Colonic mucosa (tissue), 4 donors: ENCODE measurements around the gene BCAN. TPM values are rescaled to one million over a fixed set of nuclear protein-coding genes. Genes with fewer than 3 reads are reported as not detected.
A peak's percentile ranks its signal among the peaks of the same experiment; 100 is the strongest.

Source experiments
- DNase-seq: peaks from one replicate; pipeline ENCODE4 v3.0.0-alpha.2; 2020
- H3K27ac ChIP-seq: fragments of 200-600 bp; one replicate; pipeline ENCODE4 v1.8.0; 2021
- H3K27me3 ChIP-seq: fragments of 200-600 bp; one replicate; pipeline ENCODE4 v1.8.0; 2021
- H3K36me3 ChIP-seq: fragments of 200-600 bp; one replicate; pipeline ENCODE4 v1.8.0; 2021
- H3K4me1 ChIP-seq: fragments of 200-600 bp; one replicate; pipeline ENCODE4 v1.8.0; 2021; ENCODE audit warnings: mild to moderate bottlenecking
- H3K4me3 ChIP-seq: fragments of 200-600 bp; one replicate; pipeline ENCODE4 v1.8.0; 2021
- H3K9ac ChIP-seq, 2 donors: one replicate each; pipeline ENCODE4 v1.7.0; 2013; ENCODE audit warnings: control low read depth in 2 of 2, low read depth in 2 of 2, low read length in 2 of 2
- H3K9me3 ChIP-seq: fragments of 200-600 bp; one replicate; pipeline ENCODE4 v1.8.0; 2021
- CTCF ChIP-seq: fragments of 200-600 bp; IDR thresholded peaks from one replicate; pipeline ENCODE4 v1.8.0; 2022; ENCODE audit warnings: antibody characterized with exemption, mild to moderate bottlenecking
- intact Hi-C: fragments of 100-400 bp; cut with DNase I; formaldehyde crosslinking; loops from one replicate; pipeline ENCODE4 v1.14.1; 2022
- total RNA-seq, 2 donors: library from RNA; stranded (reverse); fragmentation: NEBNext Ultra II Directional in 1 of 2; extraction: Animal tissue kit (Norgen Biotek cat#: 25700) in 1 of 2; gene quantifications; one replicate each; pipeline ENCODE4 v1.2.1, GENCODE V29; 2021
- donor health status: healthy.
- donor health status: DM: no; HTN: no; CAD: no.
- donor health status: DM: no; HTN: no; CAD: no.

Gene BCAN
- total RNA-seq, 2 donors from 2014 or later, result 0.37 TPM; not detected in 1

DNA sequence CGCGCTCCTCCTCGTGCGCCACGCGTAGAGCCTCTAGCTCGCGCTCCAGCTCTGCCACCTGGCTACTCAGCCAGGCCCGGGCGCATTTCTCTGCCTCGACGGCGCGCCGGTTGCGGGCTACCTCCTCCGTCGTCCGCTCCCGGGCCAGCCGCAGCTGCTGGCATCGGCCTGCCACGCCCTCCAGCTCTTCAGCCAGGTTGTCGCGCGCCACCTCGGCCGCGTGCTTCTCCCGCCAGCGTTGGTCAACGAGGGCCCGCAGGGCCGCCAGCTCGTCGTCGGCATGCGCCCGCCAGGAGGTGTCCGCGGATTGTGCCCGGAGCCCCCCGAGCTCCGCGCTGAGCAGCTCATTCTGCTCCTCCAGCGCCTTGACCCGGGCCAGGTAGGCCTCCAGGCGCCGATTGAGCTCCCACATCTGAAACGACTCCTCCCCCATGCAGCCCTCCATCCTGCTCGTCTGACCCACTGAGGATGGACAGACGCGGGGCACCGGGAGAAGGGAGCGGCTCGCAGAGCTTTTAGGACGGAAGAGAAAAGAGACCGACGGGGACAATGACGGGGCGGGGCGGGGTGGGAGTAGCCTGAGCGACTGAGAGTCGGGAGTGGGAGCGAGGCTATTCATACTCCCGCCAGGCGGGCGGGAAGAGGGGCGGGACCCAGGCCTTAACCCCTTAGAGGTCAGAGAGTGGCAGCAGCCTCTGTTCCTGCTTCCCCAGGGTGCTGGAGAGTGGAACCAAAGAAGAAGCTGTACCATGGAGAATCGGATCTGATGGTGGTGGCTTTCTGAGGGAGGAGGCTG is 35.1 kb downstream of the BCAN start, which contains the start of gene NES:
TSS of gene NES (minus strand) at position 588 of the 796 bp plus-strand sequence. CDS start at position 445, 143 bp downstream.
- TF ChIP-seq CTCF, result no peak
- Histone ChIP-seq H3K9me3 (no peaks in the 10 kb centered on the region), H3K9ac (peak within 1 kb of the TSS; percentile 56 to 60), H3K4me1 (peaks cover 8% of the 10 kb centered on the region), H3K27ac (peak within 1 kb of the TSS; percentile 30), H3K27me3 (peaks cover 37% of the 10 kb centered on the region), H3K36me3 (no peaks in the 10 kb centered on the region), H3K4me3 (peak within 1 kb of the TSS; percentile 32)
- DNase-seq, result peak; percentile 59
- intact Hi-C loops, result no loop called here

GRCh38 chr1:156677616-156678596 is 36.0 kb downstream of the BCAN start:
- peak; percentile 63 for TF ChIP-seq CTCF
- H3K36me3 ChIP-seq, result no peaks in the 10 kb centered on the region
- peak overlapping the region; percentile 25 for H3K27ac ChIP-seq
- H3K9ac ChIP-seq, result peak overlapping the region; percentile 0 to 4
- H3K4me1 ChIP-seq, result peaks cover 8% of the 10 kb centered on the region
- peak overlapping the region; percentile 32 for H3K4me3 ChIP-seq
- peak; percentile 59 for DNase-seq
- peaks cover 37% of the 10 kb centered on the region for H3K27me3 ChIP-seq
- intact Hi-C loops, result loop anchor here (2.0 kb wide), 1 partner anchor 19 kb away; no protein-coding TSS in a partner anchor
- no peaks in the 10 kb centered on the region for H3K9me3 ChIP-seq

DNA sequence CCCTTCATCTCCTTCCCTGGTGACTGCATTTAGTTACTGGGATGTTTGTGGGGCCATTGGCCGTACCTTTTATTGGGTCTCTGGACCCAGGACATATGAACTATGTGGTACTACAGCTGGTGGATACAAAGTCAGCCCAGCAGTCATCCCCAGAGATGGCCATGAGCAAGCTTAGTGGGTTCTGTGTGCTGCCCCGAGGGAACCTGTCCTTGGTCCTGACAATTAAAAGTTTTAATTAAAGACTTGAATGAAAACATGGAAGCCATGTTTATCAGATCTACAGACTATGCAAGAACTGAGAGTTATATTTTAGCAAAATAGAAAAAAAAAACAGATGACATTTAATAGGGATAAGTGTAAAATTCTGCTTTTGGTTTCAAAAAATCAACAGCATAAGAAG is 38.1 kb downstream of the BCAN start:
- no peaks in the 10 kb centered on the region for H3K36me3 ChIP-seq
- intact Hi-C loops, result loop anchor here (10.0 kb wide), 1 partner anchor 205 kb away; no protein-coding TSS in a partner anchor
- H3K4me1 ChIP-seq, result peaks cover 8% of the 10 kb centered on the region
- TF ChIP-seq CTCF, result no peak
- no peak for DNase-seq
- H3K4me3 ChIP-seq, result no peak overlapping the region
- no peaks in the 10 kb centered on the region for H3K9me3 ChIP-seq
- no peak overlapping the region for H3K27ac ChIP-seq
- H3K9ac ChIP-seq, result no peak overlapping the region
- H3K27me3 ChIP-seq, result peaks cover 37% of the 10 kb centered on the region

- Histone ChIP-seq H3K9me3 (no peaks in the 10 kb centered on the region), H3K4me3 (no peak overlapping the region), H3K9ac (no peak overlapping the region), H3K4me1 (peaks cover 8% of the 10 kb centered on the region), H3K36me3 (no peaks in the 10 kb centered on the region), H3K27me3 (peaks cover 27% of the 10 kb centered on the region), H3K27ac (no peak overlapping the region)
- intact Hi-C loops, result loop anchor here (10.0 kb wide), 1 partner anchor 203 kb away; no protein-coding TSS in a partner anchor
- no peak for TF ChIP-seq CTCF
- DNase-seq, result no peak
These were observed 39.5 kb downstream of the BCAN start for GRCh38 chr1:156681196-156681960.
